A673 (cell line): ENCODE measurements around the gene CHD1.
A peak's percentile ranks its signal among the peaks of the same experiment; 100 is the strongest.

Experiments used
- CTCF ChIP-seq: fragments of 300-800, 200-600 bp; sonication (generic); conservative IDR thresholded peaks from 2 replicates; pipeline ENCODE4 v1.5.1; 2017; ENCODE audit warnings: low read depth, mild to moderate bottlenecking, antibody characterized with exemption, low read length, moderate library complexity, mixed read lengths
- EZH2 ChIP-seq: fragments of 200-600 bp; sonication (generic); IDR thresholded peaks from 2 replicates; pipeline ENCODE4 v1.6.1; 2017; ENCODE audit warnings: borderline replicate concordance, low read depth, mild to moderate bottlenecking, mixed read lengths, antibody characterized with exemption, low read length; ENCODE audit not compliant: poor library complexity, severe bottlenecking

- TF ChIP-seq CTCF, result peak; percentile 76
- no peak for TF ChIP-seq EZH2
Measured at GRCh38 chr5:98905857-98906688, 22.7 kb downstream of the CHD1 start.
